ENCODE measurements around the gene TFCP2.

DNA sequence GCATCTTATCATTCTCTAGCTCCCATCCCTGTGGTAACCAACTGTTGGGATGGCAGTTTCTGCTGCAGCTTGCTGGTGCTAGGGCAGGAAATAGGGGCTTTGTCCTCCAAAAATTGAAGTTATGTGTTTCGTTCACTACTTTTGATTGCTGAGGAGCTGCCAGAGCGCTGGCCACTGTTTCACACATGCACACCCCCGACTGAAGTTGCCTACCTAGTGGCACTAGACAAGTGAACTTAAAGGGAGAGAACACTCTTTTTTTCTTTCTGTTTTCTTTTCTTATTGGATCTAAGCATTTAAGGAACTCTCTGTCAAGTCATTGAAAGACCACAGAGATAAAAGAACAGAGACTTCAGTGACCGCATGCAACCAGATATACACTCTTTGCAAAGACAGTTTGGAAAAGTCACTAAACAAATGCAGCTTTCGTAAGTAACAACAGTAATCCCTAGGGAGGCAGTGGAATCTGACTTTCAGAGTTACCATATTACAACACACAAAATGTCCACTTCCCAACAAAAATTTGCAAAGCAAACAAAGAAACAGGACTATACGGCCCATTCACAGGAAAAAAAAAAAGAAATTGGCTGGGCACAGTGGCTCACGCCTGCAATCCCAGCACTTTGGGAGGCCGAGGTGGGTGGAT, 12.0 kb downstream of the TFCP2 start:
- TF ChIP-seq, protein P1, sequence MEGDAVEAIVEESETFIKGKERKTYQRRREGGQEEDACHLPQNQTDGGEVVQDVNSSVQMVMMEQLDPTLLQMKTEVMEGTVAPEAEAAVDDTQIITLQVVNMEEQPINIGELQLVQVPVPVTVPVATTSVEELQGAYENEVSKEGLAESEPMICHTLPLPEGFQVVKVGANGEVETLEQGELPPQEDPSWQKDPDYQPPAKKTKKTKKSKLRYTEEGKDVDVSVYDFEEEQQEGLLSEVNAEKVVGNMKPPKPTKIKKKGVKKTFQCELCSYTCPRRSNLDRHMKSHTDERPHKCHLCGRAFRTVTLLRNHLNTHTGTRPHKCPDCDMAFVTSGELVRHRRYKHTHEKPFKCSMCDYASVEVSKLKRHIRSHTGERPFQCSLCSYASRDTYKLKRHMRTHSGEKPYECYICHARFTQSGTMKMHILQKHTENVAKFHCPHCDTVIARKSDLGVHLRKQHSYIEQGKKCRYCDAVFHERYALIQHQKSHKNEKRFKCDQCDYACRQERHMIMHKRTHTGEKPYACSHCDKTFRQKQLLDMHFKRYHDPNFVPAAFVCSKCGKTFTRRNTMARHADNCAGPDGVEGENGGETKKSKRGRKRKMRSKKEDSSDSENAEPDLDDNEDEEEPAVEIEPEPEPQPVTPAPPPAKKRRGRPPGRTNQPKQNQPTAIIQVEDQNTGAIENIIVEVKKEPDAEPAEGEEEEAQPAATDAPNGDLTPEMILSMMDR (IDR thresholded peaks at IDR 0.05), result no peak
- no peak for TF ChIP-seq POLR2A (IDR thresholded peaks at IDR 0.05)
